Activated CD8-positive, alpha-beta memory T cell treated with anti-CD3 and anti-CD28 coated beads, Interleukin-2, amount 10 ng/mL, durations not matched to agents 7 days and 5 days (primary cell): ENCODE measurements around the gene CDC42BPA. TPM values are rescaled to one million over a fixed set of nuclear protein-coding genes. Genes with fewer than 3 reads are reported as not detected.
"Not testable (repeated sequence)": the region's sequence is repeated elsewhere in the genome, so short reads cannot be mapped to it uniquely, and the experiment has no call there.

Experiments
- ATAC-seq: fragments of 150-1000 bp; cut with Tn5 transposase; one replicate; pipeline ENCODE4 v1.10.0; 2021; ENCODE audit warnings: moderate library complexity
- CTCF ChIA-PET: fragments of 350-600 bp; sonication (Branson Sonifier 250); formaldehyde crosslinking; loops from one replicate; lab custom pipeline; 2021; ENCODE audit warnings: antibody characterized with exemption; lab: Charles Lee
- DNase-seq: peaks from one replicate; pipeline ENCODE4 v3.0.0-alpha.2; 2020
- H3K27ac Mint-ChIP-seq: one replicate; pipeline ENCODE4 v1.8.0; 2021; ENCODE audit warnings: mild to moderate bottlenecking, mixed read lengths
- H3K27me3 Mint-ChIP-seq: one replicate; pipeline ENCODE4 v1.8.0; 2021; ENCODE audit warnings: mixed read lengths
- H3K36me3 Mint-ChIP-seq: one replicate; pipeline ENCODE4 v1.8.0; 2021; ENCODE audit warnings: mild to moderate bottlenecking, mixed read lengths
- H3K4me1 Mint-ChIP-seq: one replicate; pipeline ENCODE4 v1.8.0; 2021; ENCODE audit warnings: mixed read lengths
- H3K4me3 Mint-ChIP-seq: one replicate; pipeline ENCODE4 v1.8.0; 2021; ENCODE audit warnings: mild to moderate bottlenecking, moderate library complexity, mixed read lengths
- H3K9me3 Mint-ChIP-seq: one replicate; pipeline ENCODE4 v1.8.0; 2022; ENCODE audit warnings: low read depth, mixed read lengths
- total RNA-seq, 2 experiments: library from RNA; stranded (reverse); gene quantifications; one replicate each; pipeline ENCODE4 v1.2.3, GENCODE V29; 2021

The CDC42BPA gene
- total RNA-seq, 2 experiments from 2014 or later = 1.3 to 2.8 TPM

DNA sequence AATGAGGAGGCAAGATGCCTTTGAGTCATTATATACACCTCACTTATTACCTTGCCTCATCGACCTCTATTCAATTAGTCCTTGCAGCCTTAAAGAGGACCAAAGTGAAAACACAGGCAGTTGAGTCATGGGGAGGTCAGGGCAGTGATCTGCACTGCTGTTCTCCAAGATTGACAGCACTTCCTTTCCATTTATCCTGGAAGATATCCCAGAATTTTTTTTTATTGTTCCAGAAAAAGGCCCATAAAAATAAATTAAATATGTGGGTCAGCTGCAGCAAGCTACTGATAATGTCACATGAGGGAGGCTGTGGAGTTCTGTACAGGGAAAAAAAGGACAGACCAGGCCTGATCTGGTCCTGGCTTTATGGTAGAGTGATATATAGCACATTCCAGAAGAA is 33.2 kb upstream of the CDC42BPA start:
- Mint-ChIP-seq H3K36me3 (no peaks in the 10 kb centered on the region), H3K9me3 (no peaks in the 10 kb centered on the region), H3K27ac (no peak overlapping the region), H3K4me3 (no peak overlapping the region), H3K4me1 (no peaks in the 10 kb centered on the region), H3K27me3 (peaks cover 2% of the 10 kb centered on the region)
- CTCF ChIA-PET = interaction anchor here (0.6 kb wide), 1 partner anchor 55 kb away, joined by 3 read pairs; no protein-coding TSS in a partner anchor
- ATAC-seq (no peak), DNase-seq (no peak)

DNA sequence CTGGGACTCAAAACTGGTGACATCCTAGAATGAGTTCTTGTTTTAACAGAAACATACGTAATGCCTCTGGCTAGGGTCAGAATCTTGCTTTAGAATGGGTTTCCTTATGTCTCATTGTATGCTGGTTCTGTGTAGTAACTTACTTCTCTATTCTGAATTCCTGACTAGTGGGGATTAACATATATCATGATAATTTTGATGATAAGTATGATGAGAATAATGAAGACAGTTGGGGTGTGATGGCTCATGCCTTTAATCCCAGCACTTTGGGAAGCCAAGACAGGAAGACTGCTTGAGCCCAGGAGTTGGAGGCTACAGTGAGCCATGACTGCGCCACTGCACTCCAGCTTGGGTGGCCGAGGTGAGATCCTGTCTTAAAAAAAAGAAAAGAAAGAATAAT is 31.7 kb upstream of the CDC42BPA start:
- peaks cover 2% of the 10 kb centered on the region for H3K27me3 Mint-ChIP-seq
- H3K27ac Mint-ChIP-seq = no peak overlapping the region
- no peak for ATAC-seq
- H3K36me3 Mint-ChIP-seq = no peaks in the 10 kb centered on the region
- no peak for DNase-seq
- H3K4me1 Mint-ChIP-seq = no peaks in the 10 kb centered on the region
- H3K9me3 Mint-ChIP-seq = no peaks in the 10 kb centered on the region
- no peak overlapping the region for H3K4me3 Mint-ChIP-seq
- CTCF ChIA-PET = no interaction called here

DNA sequence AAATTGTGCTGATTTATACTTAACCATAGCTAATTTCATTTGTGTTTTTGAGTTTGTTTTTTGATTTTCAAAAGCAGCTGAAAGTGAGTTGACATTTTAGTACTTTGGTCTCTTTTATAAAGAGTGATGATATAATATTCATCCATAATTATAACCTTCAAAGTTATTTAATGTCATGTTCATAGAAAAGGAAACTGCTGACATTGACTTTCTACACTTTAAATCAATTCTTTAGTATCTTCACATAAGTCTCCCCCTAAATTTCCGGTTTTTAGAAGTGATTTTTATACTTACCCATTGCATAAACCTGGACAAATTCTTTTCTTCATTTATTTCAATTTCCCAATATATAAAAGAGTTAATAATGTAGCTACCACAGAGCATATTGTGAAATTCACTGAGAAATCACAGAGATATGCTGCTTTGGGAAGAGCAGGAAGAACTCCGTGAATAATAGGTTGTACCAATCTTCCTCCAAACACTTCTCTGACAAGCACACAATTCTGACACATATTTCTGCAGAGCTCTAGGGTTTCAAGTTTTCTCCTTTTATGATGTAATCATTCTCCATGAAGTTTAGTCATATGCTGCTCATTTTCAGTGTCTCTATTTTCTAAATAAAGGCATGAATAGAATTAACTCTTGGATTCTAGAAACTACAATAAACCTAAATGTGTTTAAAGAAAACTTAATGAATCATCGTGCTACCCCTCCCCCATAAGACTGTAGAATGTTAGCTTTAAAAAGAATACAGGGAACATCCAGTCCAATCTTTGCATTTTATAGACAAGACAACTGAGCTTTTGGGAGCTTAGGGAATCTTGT is 25.6 kb upstream of the CDC42BPA start:
- ATAC-seq (no peak), DNase-seq (no peak)
- Mint-ChIP-seq H3K4me3 (no peak overlapping the region), H3K27ac (no peak overlapping the region), H3K9me3 (no peaks in the 10 kb centered on the region), H3K27me3 (peaks cover 9% of the 10 kb centered on the region), H3K36me3 (no peaks in the 10 kb centered on the region), H3K4me1 (no peaks in the 10 kb centered on the region)
- CTCF ChIA-PET = no interaction called here

DNA sequence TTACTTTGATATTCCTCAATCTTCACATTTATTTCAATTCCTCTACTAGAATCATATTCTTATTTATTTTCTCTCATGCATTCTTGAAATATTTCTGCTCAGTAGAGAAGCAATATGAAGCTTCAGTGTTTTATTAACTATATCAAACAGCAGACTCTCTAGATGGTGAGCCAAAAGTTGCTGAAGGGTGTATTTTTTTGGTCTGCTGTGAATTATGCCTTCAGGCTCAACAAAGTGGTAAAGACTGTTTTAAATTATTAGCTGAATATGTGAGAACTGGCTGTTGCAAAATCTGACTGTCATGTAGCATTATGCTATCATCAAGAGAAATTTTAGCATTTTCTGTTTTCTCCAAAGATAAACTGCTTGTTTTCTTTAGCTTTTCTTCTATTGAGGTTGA is 24.9 kb upstream of the CDC42BPA start:
- Mint-ChIP-seq H3K27me3 (peaks cover 9% of the 10 kb centered on the region), H3K4me1 (no peaks in the 10 kb centered on the region), H3K27ac (no peak overlapping the region), H3K36me3 (no peaks in the 10 kb centered on the region), H3K9me3 (no peaks in the 10 kb centered on the region), H3K4me3 (no peak overlapping the region)
- ATAC-seq = no peak
- no peak for DNase-seq
- CTCF ChIA-PET = no interaction called here

DNA sequence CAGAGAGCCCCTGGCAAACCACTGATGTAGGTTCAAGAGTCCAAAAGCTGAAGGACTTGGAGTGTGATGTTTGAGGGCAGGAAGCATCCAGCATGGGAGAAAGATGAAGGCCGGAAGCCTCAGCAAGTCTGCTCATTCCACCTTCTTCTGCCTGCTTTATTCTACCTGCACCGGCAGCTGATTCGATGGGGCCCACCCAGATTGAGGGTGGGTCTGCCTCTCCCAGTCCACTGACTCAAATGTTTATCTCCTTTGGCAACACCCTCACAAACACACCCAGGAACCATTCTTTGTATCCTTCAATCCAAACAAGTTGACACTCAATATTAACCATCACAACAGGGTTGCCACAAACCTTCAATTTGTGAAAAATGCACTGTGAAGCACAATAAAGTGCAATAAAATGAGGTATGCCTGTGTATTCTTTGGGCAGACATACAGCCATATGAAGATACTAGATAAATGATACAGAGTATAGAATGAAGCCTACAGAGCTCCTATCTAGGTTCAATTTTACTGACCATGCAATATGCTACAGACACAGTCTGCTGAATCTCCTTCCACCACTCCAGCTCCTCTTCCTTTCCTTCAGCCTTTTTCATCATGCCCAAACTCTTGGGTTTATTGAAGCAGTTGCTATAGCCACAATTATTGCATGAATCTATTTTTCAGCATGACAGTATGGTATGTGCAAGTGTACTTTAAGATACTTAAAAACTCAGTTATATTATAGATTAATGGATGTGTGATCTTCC is 24.0 kb upstream of the CDC42BPA start:
- ATAC-seq (no peak), DNase-seq (no peak)
- Mint-ChIP-seq H3K9me3 (no peaks in the 10 kb centered on the region), H3K4me1 (no peaks in the 10 kb centered on the region), H3K36me3 (no peaks in the 10 kb centered on the region), H3K27me3 (peaks cover 9% of the 10 kb centered on the region), H3K27ac (no peak overlapping the region), H3K4me3 (no peak overlapping the region)
- CTCF ChIA-PET = no interaction called here

DNA sequence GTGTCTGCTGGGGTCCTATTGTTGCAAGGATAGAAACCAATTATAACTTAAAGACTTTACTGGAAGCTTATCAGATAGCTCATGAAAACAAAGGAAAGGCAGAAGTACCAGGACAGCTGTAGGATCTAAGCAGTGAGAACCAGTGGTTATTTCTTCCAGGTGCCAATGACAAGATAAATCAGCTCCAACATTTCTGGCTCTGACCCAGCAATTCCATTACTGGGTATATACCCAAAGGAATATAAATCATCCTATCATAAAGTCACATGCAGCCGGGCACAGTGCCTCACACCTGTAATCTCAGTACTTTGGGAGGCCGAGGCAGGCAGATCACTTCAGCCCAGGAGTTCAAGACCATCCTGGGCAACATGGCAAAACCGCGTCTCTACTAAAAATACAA is 17.8 kb upstream of the CDC42BPA start:
- H3K4me3 Mint-ChIP-seq, H3K4me1 Mint-ChIP-seq, CTCF ChIA-PET, DNase-seq, H3K27ac Mint-ChIP-seq, H3K27me3 Mint-ChIP-seq, H3K9me3 Mint-ChIP-seq, H3K36me3 Mint-ChIP-seq, ATAC-seq: not testable (repeated sequence)

DNA sequence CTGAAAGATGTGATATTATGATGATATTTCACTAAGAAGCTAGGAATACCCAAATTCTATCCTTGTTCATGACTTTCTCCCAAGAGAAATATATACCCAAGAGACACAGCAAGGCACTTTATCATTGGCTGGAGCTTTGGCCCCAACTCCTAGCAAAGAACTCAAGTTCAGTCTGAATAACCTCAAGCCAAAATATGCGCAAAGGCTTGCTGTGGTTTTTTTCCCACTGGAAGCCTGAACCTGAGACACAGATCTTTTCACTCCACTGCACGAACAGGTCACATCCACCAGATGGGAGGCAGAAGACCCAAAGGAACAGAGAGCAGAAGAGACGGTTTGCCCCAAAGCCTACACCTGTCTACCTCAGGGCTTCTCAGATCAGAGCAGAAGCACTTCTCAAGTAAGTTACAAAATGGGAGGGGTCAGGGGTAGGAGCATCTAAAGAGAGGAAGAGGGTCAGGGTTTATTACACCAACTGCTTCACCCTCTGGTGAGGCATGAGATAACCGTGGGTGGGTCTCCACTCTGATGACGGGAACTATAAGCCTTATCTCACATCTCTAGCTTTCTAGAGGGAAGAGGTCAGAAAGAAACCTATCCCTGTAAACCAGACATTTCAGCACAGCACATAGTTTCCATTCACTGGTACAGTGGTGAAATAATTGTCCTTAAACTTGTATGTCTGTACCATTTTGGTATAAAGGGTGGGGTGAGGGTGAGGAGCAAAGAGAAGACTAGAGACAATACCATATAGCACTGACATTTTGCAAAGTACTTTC is 17.1 kb upstream of the CDC42BPA start:
- no peaks in the 10 kb centered on the region for H3K36me3 Mint-ChIP-seq
- ATAC-seq (no peak), DNase-seq (no peak)
- CTCF ChIA-PET = no interaction called here
- H3K4me1 Mint-ChIP-seq = no peaks in the 10 kb centered on the region
- H3K27me3 Mint-ChIP-seq = peaks cover 5% of the 10 kb centered on the region
- no peaks in the 10 kb centered on the region for H3K9me3 Mint-ChIP-seq
- H3K27ac Mint-ChIP-seq = no peak overlapping the region
- no peak overlapping the region for H3K4me3 Mint-ChIP-seq

DNA sequence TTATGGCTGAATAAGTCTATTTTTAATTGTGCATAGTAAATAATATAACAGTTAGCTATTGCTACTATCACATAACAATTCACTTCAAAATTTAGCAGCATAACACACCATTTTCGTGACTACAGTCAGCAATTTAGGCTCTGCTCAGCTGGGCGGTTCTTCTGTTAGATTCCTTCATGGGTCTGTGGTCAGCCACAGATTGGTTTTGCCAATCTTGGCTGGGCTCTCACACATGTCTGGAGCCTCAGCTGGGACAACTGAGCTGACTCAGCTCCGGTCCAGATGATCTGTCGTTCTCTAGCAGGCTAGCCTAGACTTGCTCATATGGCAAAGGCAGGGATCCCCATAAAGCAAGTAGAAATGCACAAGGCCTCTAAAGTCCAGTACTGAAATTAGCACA is 15.1 kb upstream of the CDC42BPA start:
- CTCF ChIA-PET = no interaction called here
- Mint-ChIP-seq H3K27me3 (peaks cover 2% of the 10 kb centered on the region), H3K36me3 (no peaks in the 10 kb centered on the region), H3K4me3 (no peak overlapping the region), H3K4me1 (no peaks in the 10 kb centered on the region), H3K27ac (no peak overlapping the region), H3K9me3 (no peaks in the 10 kb centered on the region)
- ATAC-seq = no peak
- no peak for DNase-seq

DNA sequence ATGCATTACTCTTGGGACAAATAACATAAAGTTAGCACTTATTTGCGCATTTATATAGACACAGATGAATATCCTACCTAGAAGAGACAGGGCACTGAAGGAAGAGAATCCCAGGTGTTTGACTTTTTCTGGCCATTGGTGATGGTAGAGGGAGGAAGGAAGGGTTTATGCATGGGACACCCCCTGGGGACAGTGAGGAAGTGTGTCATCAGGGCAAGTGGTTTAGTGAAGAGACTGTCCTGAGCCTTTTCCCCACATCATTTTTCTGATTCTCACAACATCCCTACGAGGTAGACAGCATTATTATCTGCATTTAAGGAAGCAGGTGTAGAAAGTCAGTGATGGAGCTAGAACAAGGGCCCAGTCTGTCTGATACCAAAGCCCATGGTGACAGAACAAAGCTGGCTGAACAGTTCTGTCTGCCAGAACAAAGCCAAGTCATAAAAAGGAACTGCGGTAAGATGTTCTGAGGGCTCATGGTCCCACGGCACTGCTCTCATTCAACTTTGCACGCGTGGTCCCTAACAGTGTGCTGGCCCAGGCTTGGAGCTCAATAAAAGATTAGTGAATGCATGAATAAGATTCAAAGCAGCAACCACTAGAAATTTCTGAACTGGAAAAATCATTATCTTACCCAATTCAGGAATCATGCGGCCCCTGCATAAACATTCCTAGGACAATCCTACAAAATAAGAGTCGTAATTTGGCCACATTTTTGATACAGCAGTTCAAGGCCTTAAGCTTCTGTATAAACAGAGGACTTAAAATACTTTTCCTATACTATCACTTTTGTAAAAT is 12.2 kb upstream of the CDC42BPA start:
- Mint-ChIP-seq H3K27ac (no peak overlapping the region), H3K4me3 (no peak overlapping the region), H3K9me3 (no peaks in the 10 kb centered on the region), H3K27me3 (peaks cover 2% of the 10 kb centered on the region), H3K4me1 (no peaks in the 10 kb centered on the region), H3K36me3 (no peaks in the 10 kb centered on the region)
- CTCF ChIA-PET = no interaction called here
- ATAC-seq (no peak), DNase-seq (no peak)

DNA sequence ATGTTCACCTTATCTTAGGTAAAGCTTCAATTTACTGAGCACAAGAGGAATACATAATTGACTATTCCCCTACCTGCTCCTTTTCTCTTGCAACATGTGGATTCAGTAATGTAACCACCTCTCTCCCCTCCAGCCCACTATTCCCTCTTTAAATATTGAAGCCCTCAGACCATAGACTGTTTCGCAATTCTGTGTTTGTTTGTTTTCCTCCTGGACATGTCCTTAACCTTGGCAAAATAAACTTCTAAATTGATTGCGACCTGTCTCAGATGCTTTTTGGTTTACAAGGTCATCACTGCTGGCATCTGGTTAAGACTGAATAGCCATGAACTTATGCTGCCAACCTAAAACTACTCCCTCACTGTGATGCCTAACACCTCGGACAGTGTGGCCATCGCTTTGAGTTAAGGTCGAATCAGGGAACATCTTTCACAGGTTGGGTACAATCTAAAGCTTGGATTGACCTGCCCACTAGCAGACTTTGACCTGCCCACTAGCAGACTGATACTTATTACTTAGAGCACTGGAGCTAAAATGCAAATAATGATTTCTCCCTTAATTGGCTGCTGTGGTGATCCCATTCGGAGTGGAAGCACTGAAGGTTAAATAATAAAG is 10.2 kb upstream of the CDC42BPA start:
- DNase-seq = no peak
- Mint-ChIP-seq H3K9me3 (no peaks in the 10 kb centered on the region), H3K4me3 (no peak overlapping the region), H3K36me3 (no peaks in the 10 kb centered on the region), H3K27me3 (peaks cover 10% of the 10 kb centered on the region), H3K27ac (no peak overlapping the region), H3K4me1 (no peaks in the 10 kb centered on the region)
- CTCF ChIA-PET = no interaction called here
- ATAC-seq = no peak

DNA sequence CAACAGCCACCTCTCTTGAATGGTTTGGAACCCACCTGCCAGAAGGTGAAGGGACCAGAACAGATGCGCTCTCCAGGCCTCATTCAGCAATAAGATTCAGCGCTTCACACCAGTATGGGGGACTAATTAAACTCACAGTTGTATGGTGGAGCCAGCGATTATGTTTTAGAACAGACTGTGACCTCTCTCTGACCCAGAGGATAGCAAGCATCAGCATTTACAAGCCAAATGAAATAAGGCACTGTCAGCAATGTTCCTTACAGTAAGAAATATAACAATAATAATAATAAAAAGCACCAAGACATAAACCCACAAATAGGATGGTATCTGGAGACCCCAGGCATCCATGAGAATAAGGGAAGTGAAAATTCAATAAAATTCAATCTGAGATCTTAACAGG is 6.9 kb upstream of the CDC42BPA start:
- no peaks in the 10 kb centered on the region for H3K36me3 Mint-ChIP-seq
- no peaks in the 10 kb centered on the region for H3K9me3 Mint-ChIP-seq
- no peak for DNase-seq
- H3K27ac Mint-ChIP-seq = no peak overlapping the region
- no peak overlapping the region for H3K4me3 Mint-ChIP-seq
- peaks cover 11% of the 10 kb centered on the region for H3K4me1 Mint-ChIP-seq
- ATAC-seq = no peak
- CTCF ChIA-PET = no interaction called here
- H3K27me3 Mint-ChIP-seq = peaks cover 37% of the 10 kb centered on the region

DNA sequence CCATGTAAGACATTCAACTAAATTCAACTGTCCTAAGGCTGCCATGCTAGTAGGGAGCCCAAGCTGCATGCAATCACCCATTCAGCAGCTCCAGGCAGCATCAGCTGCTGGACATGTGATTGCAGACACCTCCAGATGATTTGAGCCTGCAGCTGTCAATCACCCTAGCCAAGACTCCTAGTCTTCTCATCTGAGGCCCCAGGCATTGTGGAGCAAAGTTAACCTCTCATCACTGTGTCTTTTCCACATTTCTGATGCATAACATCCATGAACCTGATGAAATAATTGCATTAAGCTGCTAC is 5.6 kb upstream of the CDC42BPA start:
- H3K4me1 Mint-ChIP-seq = peaks cover 13% of the 10 kb centered on the region
- ATAC-seq (no peak), DNase-seq (no peak)
- H3K9me3 Mint-ChIP-seq = no peaks in the 10 kb centered on the region
- CTCF ChIA-PET = no interaction called here
- no peak overlapping the region for H3K27ac Mint-ChIP-seq
- H3K4me3 Mint-ChIP-seq = no peak overlapping the region
- peaks cover 49% of the 10 kb centered on the region for H3K27me3 Mint-ChIP-seq
- H3K36me3 Mint-ChIP-seq = no peaks in the 10 kb centered on the region
